Fibroblast of lung (primary cell): ENCODE data around the gene SNX2.

Experiments used
- CTCF ChIP-seq, 2 donors: IDR thresholded peaks in 1 of 2; conservative IDR thresholded peaks in 1 of 2; 1 replicate in 1 of 2; 2 replicates in 1 of 2; pipeline ENCODE4 v1.5.1; 2011 to 2012; ENCODE audit warnings: low read length in 2 of 2, control low read depth in 1 of 2, inconsistent platforms in 1 of 2, low read depth in 1 of 2, mild to moderate bottlenecking in 1 of 2
- EZH2 ChIP-seq: IDR thresholded peaks from 2 replicates; pipeline ENCODE4 v1.5.1; 2012; ENCODE audit warnings: low read length, control low read depth, mild to moderate bottlenecking; ENCODE audit errors: missing control alignments

- TF ChIP-seq CTCF (conservative IDR thresholded peaks at IDR 0.05 in 1 of 2, IDR thresholded peaks at IDR 0.05 in 1 of 2; ENCODE audit: low read depth in 1 of 2, low read length in 2 of 2) (no peak), EZH2 (no peak)
Observed at GRCh38 chr5:122877518-122877917, 102.6 kb downstream of the SNX2 start.
